Heart left ventricle (tissue), 13 donors: ENCODE measurements around the gene PHKG2.

Source experiments
- CTCF ChIP-seq, 12 donors: fragments of 200-600 bp; sonication (generic) in 4 of 12; IDR thresholded peaks; one replicate each; pipeline versions ENCODE4 v1.5.0 to v1.8.0; 2018 to 2022; ENCODE audit warnings: antibody characterized with exemption in 12 of 12, mild to moderate bottlenecking in 5 of 12
- POLR2A ChIP-seq, 2 donors: fragments of 450-650 bp; IDR thresholded peaks; one replicate each; pipeline ENCODE4 v1.6.1; 2017; ENCODE audit warnings: antibody characterized with exemption in 2 of 2, mild to moderate bottlenecking in 2 of 2, moderate library complexity in 2 of 2
- donor health status: ischemic (EF 13 %, LVEDD 7.1; RV severe dilation, severe dysfunction).
- donor health status: DM: no; HTN: yes; CAD: no.
- donor health status: DM: no; HTN: no; CAD: no.
- donor health status: ischemic (EF 25% LVEDD 6.9; RV normal size, moderate dysfunction).
- donor health status: ischemic (EF 25% LVEDD 5.7; RV mildly dilated, moderate dysfunction).
- donor health status: ischemic (EF 35%, LVEDD 5.7; RV mildly dilated, moderate dysfunction).
- donor health status: nonischemic (EF 11% LVEDD 7.7; RV severe dilation, severe dysfunction).
- donor health status: DM: yes; HTN: yes; CAD: no.
- donor health status: PGD.
- donor health status: ischemic (EF 29% LVEDD 5.4; RV normal size, mild dysfunction).
- donor health status: nonischemic (EF 23%, LVEDD 6.1; RV moderate dilation, normal function).

DNA sequence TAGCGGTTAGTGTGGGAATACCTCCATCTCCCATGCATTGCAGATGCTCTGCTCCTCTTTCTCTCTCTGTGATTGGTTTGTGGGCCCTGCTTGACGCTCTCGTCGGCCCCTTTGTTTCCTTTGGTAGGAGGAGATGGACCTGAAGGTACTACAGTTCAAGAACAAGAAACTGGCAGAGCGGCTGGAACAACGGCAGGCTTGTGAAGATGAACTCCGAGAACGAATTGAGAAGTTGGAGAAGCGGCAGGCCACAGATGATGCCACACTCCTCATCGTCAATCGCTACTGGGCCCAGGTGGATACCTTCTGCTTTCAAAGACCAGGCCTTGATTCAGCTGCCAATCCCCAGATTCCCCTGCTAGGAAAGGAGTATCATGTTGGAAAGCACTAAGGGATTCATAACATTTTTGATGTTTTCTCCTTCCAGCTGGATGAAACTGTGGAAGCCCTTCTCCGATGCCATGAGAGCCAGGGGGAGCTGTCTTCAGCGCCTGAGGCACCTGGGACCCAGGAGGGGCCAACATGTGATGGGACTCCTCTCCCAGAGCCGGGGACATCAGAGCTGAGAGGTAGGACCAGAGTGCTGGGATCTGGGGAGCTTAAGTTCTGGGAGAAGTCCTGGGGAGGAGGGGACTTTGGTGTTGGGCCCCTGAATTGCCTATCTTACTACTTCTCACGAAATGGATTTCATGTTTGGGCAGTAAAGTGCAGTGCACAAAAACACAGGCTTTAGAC is 14.9 kb downstream of the PHKG2 start:
- no peak for TF ChIP-seq POLR2A (IDR thresholded peaks at IDR 0.05)
- TF ChIP-seq CTCF (IDR thresholded peaks at IDR 0.05) = no peak
